Kidney (tissue), 14 donors: ENCODE results near the gene PARVB. TPM values are rescaled to one million over a fixed set of nuclear protein-coding genes. Genes with fewer than 3 reads are reported as not detected.
A peak's percentile ranks its signal among the peaks of the same experiment; 100 is the strongest.

ENCODE experiments used
- DNase-seq, 5 donors: peaks; one replicate each; pipeline ENCODE4 v3.0.0-alpha.2; 2013 to 2020
- FAIRE-seq: peaks from 2 replicates; lab custom pipeline; 2012; peaks lifted over from hg19 to GRCh38; lab: Jason Lieb, UNC
- H3K27ac ChIP-seq, 2 donors: one replicate each; pipeline ENCODE4 v1.7.0; 2013; ENCODE audit warnings: low read depth in 2 of 2, low read length in 2 of 2, inconsistent platforms in 1 of 2
- H3K27me3 ChIP-seq: one replicate; pipeline ENCODE4 v1.7.1; 2013; ENCODE audit warnings: low read length, inconsistent platforms; ENCODE audit not compliant: control insufficient read depth, insufficient read depth
- H3K36me3 ChIP-seq, 3 donors: one replicate each; pipeline versions ENCODE4 v1.7.0 to v1.7.1; 2013; ENCODE audit warnings: low read length in 3 of 3, control low read depth in 1 of 3, inconsistent platforms in 1 of 3; ENCODE audit not compliant: insufficient read depth in 3 of 3, control insufficient read depth in 2 of 3
- H3K4me1 ChIP-seq, 3 donors: one replicate each; pipeline versions ENCODE4 v1.7.0 to v1.7.1; 2013; ENCODE audit warnings: low read length in 3 of 3, inconsistent platforms in 1 of 3, low read depth in 1 of 3; ENCODE audit not compliant: control insufficient read depth in 2 of 3, insufficient read depth in 2 of 3
- H3K4me3 ChIP-seq, 3 donors: one replicate each; pipeline versions ENCODE4 v1.7.0 to v1.8.1; 2013; ENCODE audit warnings: low read length in 3 of 3, control low read depth in 1 of 3, inconsistent platforms in 1 of 3
- H3K9ac ChIP-seq, 3 donors: one replicate each; pipeline versions ENCODE4 v1.7.0 to v1.7.1; 2013; ENCODE audit warnings: low read length in 3 of 3, control low read depth in 1 of 3, inconsistent platforms in 1 of 3
- H3K9me3 ChIP-seq, 3 donors: one replicate each; pipeline versions ENCODE4 v1.7.0 to v1.7.1; 2013; ENCODE audit warnings: low read length in 3 of 3, control low read depth in 1 of 3, inconsistent platforms in 1 of 3; ENCODE audit not compliant: control insufficient read depth in 2 of 3, insufficient read depth in 1 of 3
- intact Hi-C: fragments of 100-400 bp; cut with DNase I; formaldehyde crosslinking; loops from one replicate; pipeline ENCODE4 v1.11.1; 2022
- polyA plus RNA-seq: library from polyadenylated mRNA; stranded (reverse); fragments of 350-450 nt; fragmentation: Illumina TruSeq; extraction: RNeasy Lipid Tissue Mini Kit (QIAGEN cat#74804); gene quantifications from one replicate; pipeline ENCODE4 v1.2.3, GENCODE V29; 2014; ENCODE audit warnings: low read depth, low replicate concordance; ENCODE audit not compliant: insufficient read depth
- total RNA-seq: library from RNA; stranded (reverse); fragmentation: NEBNext Ultra II Directional; extraction: Animal tissue kit (Norgen Biotek cat#: 25700); gene quantifications from one replicate; pipeline ENCODE4 v1.2.1, GENCODE V29; 2021
- TF ChIP-seq, protein P1 (sequence below): IDR thresholded peaks from 3 replicates; pipeline ENCODE4 v1.5.1; 2012; ENCODE audit warnings: mild to moderate bottlenecking, moderate library complexity, borderline replicate concordance; ENCODE audit not compliant: insufficient read depth; ENCODE audit errors: extremely low read depth
- donor health status: control.
- donor health status: control.
- donor health status: control.
- donor health status: control.
- donor health status: control.
- donor health status: DM: yes; HTN: yes; CAD: no.
- donor health status: Normal renal cell carcinoma (clear cell type).

Gene PARVB
- total and polyA plus RNA-seq, 2 donors from 2014 or later: 32.9 to 51.1 TPM

DNA sequence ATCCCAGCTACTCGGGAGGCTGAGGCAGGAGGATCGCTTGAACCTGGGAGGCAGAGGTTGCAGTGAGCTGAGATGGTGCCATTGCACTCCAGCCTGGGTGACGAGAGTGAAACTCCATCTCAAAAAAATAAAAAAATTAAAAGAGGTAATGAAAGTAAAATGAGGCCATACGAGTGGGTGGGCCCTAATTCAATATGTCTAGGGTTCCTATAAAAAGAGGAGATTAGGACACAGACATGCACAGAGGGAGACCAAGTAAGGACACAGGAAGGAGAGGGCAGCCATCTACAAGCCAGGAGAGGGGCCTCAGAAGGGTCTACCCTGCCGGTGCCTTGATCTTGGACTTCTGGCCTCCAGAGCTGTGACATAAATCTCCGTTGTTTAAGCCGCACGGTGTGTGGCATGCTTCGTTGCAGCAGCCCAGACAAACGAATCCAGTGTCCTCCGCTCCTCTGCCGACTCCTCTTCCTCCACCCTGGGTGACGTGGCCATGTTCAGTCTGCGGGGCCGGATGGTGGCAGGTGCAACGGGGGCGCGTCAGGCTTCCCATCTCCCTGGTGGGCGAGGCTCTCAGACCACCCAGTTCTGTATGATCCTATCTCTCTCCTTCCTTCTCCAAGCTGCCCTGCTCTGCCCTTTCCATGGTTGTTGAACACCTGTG is 105.0 kb downstream of the PARVB start:
- DNase-seq: peak in 1 of 5 donors; percentile 21
- Histone ChIP-seq H3K36me3 (no peaks in the 10 kb centered on the region), H3K4me1 (peaks cover 0 to 2% (median 0%) of the 10 kb centered on the region in 3 donors), H3K9me3 (peaks cover 0 to 11% (median 0%) of the 10 kb centered on the region in 3 donors), H3K27ac (no peak overlapping the region), H3K27me3 (no peaks in the 10 kb centered on the region), H3K9ac (no peak overlapping the region), H3K4me3 (no peak overlapping the region)
- intact Hi-C loops: no loop called here
- TF ChIP-seq, protein P1, sequence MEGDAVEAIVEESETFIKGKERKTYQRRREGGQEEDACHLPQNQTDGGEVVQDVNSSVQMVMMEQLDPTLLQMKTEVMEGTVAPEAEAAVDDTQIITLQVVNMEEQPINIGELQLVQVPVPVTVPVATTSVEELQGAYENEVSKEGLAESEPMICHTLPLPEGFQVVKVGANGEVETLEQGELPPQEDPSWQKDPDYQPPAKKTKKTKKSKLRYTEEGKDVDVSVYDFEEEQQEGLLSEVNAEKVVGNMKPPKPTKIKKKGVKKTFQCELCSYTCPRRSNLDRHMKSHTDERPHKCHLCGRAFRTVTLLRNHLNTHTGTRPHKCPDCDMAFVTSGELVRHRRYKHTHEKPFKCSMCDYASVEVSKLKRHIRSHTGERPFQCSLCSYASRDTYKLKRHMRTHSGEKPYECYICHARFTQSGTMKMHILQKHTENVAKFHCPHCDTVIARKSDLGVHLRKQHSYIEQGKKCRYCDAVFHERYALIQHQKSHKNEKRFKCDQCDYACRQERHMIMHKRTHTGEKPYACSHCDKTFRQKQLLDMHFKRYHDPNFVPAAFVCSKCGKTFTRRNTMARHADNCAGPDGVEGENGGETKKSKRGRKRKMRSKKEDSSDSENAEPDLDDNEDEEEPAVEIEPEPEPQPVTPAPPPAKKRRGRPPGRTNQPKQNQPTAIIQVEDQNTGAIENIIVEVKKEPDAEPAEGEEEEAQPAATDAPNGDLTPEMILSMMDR: no peak
- no peak for FAIRE-seq

DNA sequence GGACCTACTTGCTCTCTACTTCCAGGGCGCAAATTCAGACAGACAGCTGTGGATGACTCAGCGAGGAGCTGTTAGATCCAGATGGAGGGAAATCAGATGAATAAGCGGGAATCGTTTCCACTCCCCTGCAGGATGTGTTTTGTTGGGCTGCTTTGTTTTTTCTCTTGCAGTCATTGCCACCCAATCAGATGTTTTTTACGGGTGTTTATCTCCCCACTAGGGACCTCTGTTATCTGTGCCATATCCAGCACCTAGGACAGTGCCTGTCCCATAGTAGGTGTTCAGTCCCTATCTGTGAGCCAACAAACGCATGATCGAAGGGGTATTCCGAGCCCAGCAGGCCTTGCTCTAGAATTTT is 105.5 kb downstream of the PARVB start:
- H3K27ac ChIP-seq: no peak overlapping the region
- TF ChIP-seq, protein P1: no peak
- FAIRE-seq (no peak), DNase-seq (no peak)
- peaks cover 0 to 2% (median 0%) of the 10 kb centered on the region in 3 donors for H3K4me1 ChIP-seq
- no peaks in the 10 kb centered on the region for H3K27me3 ChIP-seq
- peaks cover 0 to 11% (median 0%) of the 10 kb centered on the region in 3 donors for H3K9me3 ChIP-seq
- H3K36me3 ChIP-seq: no peaks in the 10 kb centered on the region
- H3K9ac ChIP-seq: no peak overlapping the region
- intact Hi-C loops: no loop called here
- no peak overlapping the region for H3K4me3 ChIP-seq

DNA sequence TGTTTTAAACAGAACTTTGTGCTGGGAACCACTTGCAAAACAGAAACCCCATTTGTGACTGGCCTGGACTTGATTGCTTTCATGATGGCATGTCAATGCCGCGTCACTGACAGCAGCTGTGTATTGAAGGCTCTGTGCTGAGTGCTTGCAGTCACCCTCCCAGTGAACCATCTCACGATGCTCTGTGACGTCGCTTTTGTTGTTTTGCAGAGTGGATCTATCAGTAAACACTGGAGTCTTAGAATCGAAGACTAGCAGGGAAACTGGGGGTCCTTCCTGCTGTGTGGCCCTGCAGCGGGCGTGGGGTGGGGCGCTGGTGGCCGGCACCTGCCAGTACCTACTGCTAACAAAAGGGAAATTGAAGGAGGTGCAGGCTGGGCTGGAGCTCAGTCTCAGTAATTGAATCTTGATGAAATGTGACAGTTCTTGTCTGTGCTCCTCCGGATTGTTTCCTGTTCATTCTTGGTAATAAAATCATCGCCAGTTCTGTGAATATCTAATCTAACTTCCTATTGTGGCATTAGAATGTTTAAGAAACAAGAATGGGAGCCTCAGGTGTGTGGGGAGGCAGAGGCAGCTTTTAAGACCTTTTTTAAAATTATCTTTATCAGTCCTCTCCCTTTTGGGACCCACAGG is 106.1 kb downstream of the PARVB start:
- peaks cover 0 to 11% (median 0%) of the 10 kb centered on the region in 3 donors for H3K9me3 ChIP-seq
- H3K9ac ChIP-seq: no peak overlapping the region
- no peak for FAIRE-seq
- DNase-seq: peak in 1 of 5 donors; percentile 40
- H3K27me3 ChIP-seq: no peaks in the 10 kb centered on the region
- peaks cover 0 to 2% (median 0%) of the 10 kb centered on the region in 3 donors for H3K4me1 ChIP-seq
- H3K36me3 ChIP-seq: no peaks in the 10 kb centered on the region
- intact Hi-C loops: no loop called here
- H3K4me3 ChIP-seq: no peak overlapping the region
- TF ChIP-seq, protein P1: no peak
- no peak overlapping the region for H3K27ac ChIP-seq
